Chondrocyte (in vitro differentiated cells): ENCODE results near the gene CNOT10. TPM values are rescaled to one million over a fixed set of nuclear protein-coding genes. Genes with fewer than 3 reads are reported as not detected.
"Not testable (repeated sequence)": the region's sequence is repeated elsewhere in the genome, so short reads cannot be mapped to it uniquely, and the experiment has no call there.

Experiments
- DNase-seq: peaks from one replicate; pipeline ENCODE4 v3.0.0; 2021; ENCODE audit warnings: mixed read lengths, low spot score
- H3K27ac Mint-ChIP-seq: one replicate; pipeline ENCODE4 v1.8.0; 2021; ENCODE audit warnings: mild to moderate bottlenecking, moderate library complexity, mixed read lengths; ENCODE audit not compliant: unreplicated experiment
- H3K27me3 Mint-ChIP-seq: 2 replicates; pipeline ENCODE4 v1.8.0; 2021; ENCODE audit warnings: low read depth, mixed read lengths
- H3K36me3 Mint-ChIP-seq: 2 replicates; pipeline ENCODE4 v1.8.0; 2021; ENCODE audit warnings: low read depth, mixed read lengths
- H3K4me1 Mint-ChIP-seq: 2 replicates; pipeline ENCODE4 v1.8.0; 2021; ENCODE audit warnings: low read depth, mild to moderate bottlenecking, mixed read lengths
- H3K4me3 Mint-ChIP-seq: one replicate; pipeline ENCODE4 v1.8.0; 2021; ENCODE audit warnings: mild to moderate bottlenecking, moderate library complexity, mixed read lengths; ENCODE audit not compliant: unreplicated experiment
- H3K9me3 Mint-ChIP-seq: 2 replicates; pipeline ENCODE4 v1.8.0; 2021; ENCODE audit warnings: low read depth, mixed read lengths
- CTCF ChIP-seq: fragments of 200-600 bp; sonication (generic); IDR thresholded peaks from 2 replicates; pipeline ENCODE4 v1.5.0; 2021; ENCODE audit warnings: antibody characterized with exemption, mild to moderate bottlenecking, moderate library complexity
- total RNA-seq: library from RNA; stranded (reverse); gene quantifications from 3 replicates; pipeline ENCODE4 v1.2.1, GENCODE V29; 2021

CNOT10 gene
- total RNA-seq, 1 donor from 2014 or later, result 49.1 TPM

DNA sequence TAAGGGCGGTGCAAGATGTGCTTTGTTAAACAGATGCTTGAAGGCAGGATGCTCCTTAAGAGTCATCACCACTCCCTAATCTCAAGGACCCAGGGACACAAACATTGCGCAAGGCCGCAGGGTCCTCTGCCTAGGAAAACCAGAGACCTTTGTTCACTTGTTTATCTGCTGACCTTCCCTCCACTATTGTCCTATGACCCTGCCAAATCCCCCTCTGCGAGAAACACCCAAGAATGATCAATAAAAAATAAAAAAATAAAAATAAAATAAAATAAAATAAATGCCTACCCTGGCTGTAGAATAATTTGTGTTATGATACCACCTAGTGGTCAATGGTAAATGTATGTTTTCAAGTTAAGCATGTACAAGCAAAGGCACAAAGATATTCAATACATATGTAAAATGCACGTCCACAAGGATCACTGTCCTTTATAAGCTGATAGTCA is 20.3 kb upstream of the CNOT10 start:
- H3K27me3 Mint-ChIP-seq, H3K4me1 Mint-ChIP-seq, H3K9me3 Mint-ChIP-seq, H3K36me3 Mint-ChIP-seq, H3K27ac Mint-ChIP-seq, DNase-seq, H3K4me3 Mint-ChIP-seq: not testable (repeated sequence)
- TF ChIP-seq CTCF, result peak; percentile 85

- DNase-seq, result no peak
Observed at GRCh38 chr3:32667072-32667582, 17.9 kb upstream of the CNOT10 start.

GRCh38 chr3:32669226-32669625 is 15.8 kb upstream of the CNOT10 start:
- DNase-seq, H3K27me3 Mint-ChIP-seq, H3K4me3 Mint-ChIP-seq, H3K27ac Mint-ChIP-seq, H3K36me3 Mint-ChIP-seq, H3K4me1 Mint-ChIP-seq, H3K9me3 Mint-ChIP-seq: not testable (repeated sequence)

More at GRCh38 chr3:32667072-32667582, 17.9 kb upstream of the CNOT10 start:
- Mint-ChIP-seq H3K27me3 (peaks cover 9% of the 10 kb centered on the region), H3K36me3 (no peaks in the 10 kb centered on the region), H3K4me1 (no peaks in the 10 kb centered on the region), H3K27ac (no peak overlapping the region), H3K4me3 (no peak overlapping the region), H3K9me3 (peaks cover 7% of the 10 kb centered on the region)
- no peak for TF ChIP-seq CTCF

DNA sequence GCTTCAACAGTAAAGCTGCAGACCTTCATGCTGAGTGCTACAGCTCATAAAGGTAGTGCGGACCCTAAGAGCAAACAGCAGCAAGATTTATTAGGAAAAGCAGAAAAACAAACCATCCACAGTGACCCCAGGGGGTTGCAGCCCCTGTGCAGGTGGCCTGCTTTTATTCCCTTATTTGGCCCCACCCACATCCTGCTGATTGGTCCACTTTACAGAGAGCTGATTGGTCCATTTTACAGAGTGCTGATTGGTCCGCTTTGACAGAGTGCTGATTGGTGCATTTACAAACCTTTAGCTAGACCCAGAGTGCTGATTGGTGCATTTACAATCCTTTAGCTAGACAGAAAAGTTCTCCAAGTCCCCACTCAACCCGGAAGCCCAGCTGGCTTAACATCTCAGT is 11.3 kb upstream of the CNOT10 start:
- not testable (repeated sequence) for H3K9me3 Mint-ChIP-seq, H3K36me3 Mint-ChIP-seq, DNase-seq, H3K27me3 Mint-ChIP-seq, H3K4me1 Mint-ChIP-seq, H3K4me3 Mint-ChIP-seq, H3K27ac Mint-ChIP-seq

DNA sequence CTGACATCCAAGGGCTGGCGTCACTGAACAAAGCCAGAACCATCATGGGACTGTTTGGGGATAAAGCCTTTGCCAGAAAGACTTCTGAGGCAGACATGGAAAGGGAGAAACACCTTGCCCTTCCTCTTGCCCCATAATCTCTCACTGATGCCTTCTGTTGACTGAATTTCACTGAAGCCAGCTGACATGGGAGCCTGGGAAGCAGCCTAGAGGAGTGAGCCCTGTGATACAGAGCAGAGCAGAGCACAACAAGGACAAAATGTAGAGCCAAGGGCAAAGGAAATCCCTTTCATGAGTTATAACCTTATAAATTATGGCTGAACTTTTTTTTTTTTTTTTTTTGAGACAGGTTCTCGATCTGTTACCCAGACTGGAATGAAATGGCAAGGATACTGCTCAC is 9.8 kb upstream of the CNOT10 start:
- TF ChIP-seq CTCF, result no peak

DNA sequence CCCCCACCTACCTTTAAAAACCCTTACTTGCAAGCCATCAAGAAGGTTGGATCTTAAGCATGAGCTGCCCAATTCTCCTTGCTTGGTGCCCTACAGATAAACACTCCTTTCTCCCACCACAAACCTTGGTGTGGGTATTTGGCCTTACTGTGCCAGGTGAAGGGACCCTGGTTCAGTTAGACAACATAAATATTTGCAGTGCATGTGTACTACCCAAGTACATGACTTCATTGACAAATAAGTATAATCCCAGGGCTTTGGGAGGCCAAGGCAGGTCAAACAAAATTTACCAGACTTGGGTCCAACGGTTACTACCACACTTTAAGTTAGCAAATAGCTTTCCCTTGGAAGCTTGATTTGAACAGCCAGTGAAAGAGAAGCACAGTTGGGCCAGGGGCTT is 9.3 kb upstream of the CNOT10 start:
- no peak for TF ChIP-seq CTCF
- DNase-seq, result no peak
- Mint-ChIP-seq H3K4me1 (no peaks in the 10 kb centered on the region), H3K27ac (no peak overlapping the region), H3K27me3 (peaks cover 3% of the 10 kb centered on the region), H3K9me3 (peaks cover 2% of the 10 kb centered on the region), H3K4me3 (no peak overlapping the region), H3K36me3 (no peaks in the 10 kb centered on the region)

More for the DNA sequence above, 9.8 kb upstream of the CNOT10 start:
- Mint-ChIP-seq H3K4me3 (no peak overlapping the region), H3K36me3 (no peaks in the 10 kb centered on the region), H3K27ac (no peak overlapping the region), H3K9me3 (peaks cover 2% of the 10 kb centered on the region), H3K27me3 (peaks cover 3% of the 10 kb centered on the region), H3K4me1 (no peaks in the 10 kb centered on the region)
- DNase-seq, result no peak
